Measurements from ENCODE around the gene HDGFL2. TPM values are rescaled to one million over a fixed set of nuclear protein-coding genes. Genes with fewer than 3 reads are reported as not detected.

HDGFL2 gene
- total RNA-seq, 4 donors from 2014 or later: 15.5 to 39.7 (median 26.9) TPM

- TF ChIP-seq CTCF (IDR thresholded peaks at IDR 0.05; ENCODE audit: low read depth): no peak
Observed at GRCh38 chr19:4531562-4532165, 59.6 kb downstream of the HDGFL2 start.

- no peak for TF ChIP-seq CTCF (IDR thresholded peaks at IDR 0.05; ENCODE audit: low read depth)
Observed at GRCh38 chr19:4533334-4533733, 61.2 kb downstream of the HDGFL2 start.

GRCh38 chr19:4533835-4534424 is 61.8 kb downstream of the HDGFL2 start:
- TF ChIP-seq CTCF (IDR thresholded peaks at IDR 0.05; ENCODE audit: low read depth): no peak

GRCh38 chr19:4534836-4535658 is 63.0 kb downstream of the HDGFL2 start, which contains the start of gene PLIN5:
Gene PLIN5 (minus strand): TSS chr19:4535224. CDS start chr19:4534074, 1,150 bp downstream.
- TF ChIP-seq CTCF (IDR thresholded peaks at IDR 0.05; ENCODE audit: low read depth): no peak

- no peak for TF ChIP-seq CTCF (IDR thresholded peaks at IDR 0.05; ENCODE audit: low read depth)
Observed at GRCh38 chr19:4536798-4537197, 64.7 kb downstream of the HDGFL2 start.

- TF ChIP-seq CTCF (IDR thresholded peaks at IDR 0.05; ENCODE audit: low read depth): no peak
Observed at GRCh38 chr19:4537953-4538600, 66.0 kb downstream of the HDGFL2 start.

GRCh38 chr19:4538601-4538954 is 66.5 kb downstream of the HDGFL2 start:
- TF ChIP-seq CTCF (IDR thresholded peaks at IDR 0.05; ENCODE audit: low read depth): no peak

All from subcutaneous adipose tissue (tissue), 4 donors.